ENCODE measurements around the gene GPSM1.

GRCh38 chr9:136316271-136316751 is 11.0 kb upstream of the GPSM1 start:
- TF ChIP-seq EZH2 (IDR thresholded peaks at IDR 0.05) (no peak), POLR2AphosphoS5 (IDR thresholded peaks at IDR 0.05; ENCODE audit: borderline replicate concordance, low read depth, low read length) (no peak)
